Stimulated activated CD4-positive, alpha-beta T cell treated with anti-CD3 and anti-CD28 coated beads, Interleukin-4, amount 100 ng/mL, for 48 hours (primary cell): ENCODE results near the gene EXOSC5.
"Not testable (repeated sequence)": the region's sequence is repeated elsewhere in the genome, so short reads cannot be mapped to it uniquely, and the experiment has no call there.

Experiments used
- DNase-seq, 2 donors: peaks; one replicate each; pipeline ENCODE4 v3.0.0-alpha.2; 2020; ENCODE audit warnings: low read depth in 2 of 2

The EXOSC5 gene

GRCh38 chr19:41346916-41347315, 50.2 kb downstream of the EXOSC5 start:
- not testable (repeated sequence) for DNase-seq

GRCh38 chr19:41344162-41344561, 53.0 kb downstream of the EXOSC5 start:
- DNase-seq: no peak

GRCh38 chr19:41341669-41342490, 55.3 kb downstream of the EXOSC5 start:
- DNase-seq: no peak

GRCh38 chr19:41339936-41340335, 57.2 kb downstream of the EXOSC5 start:
- DNase-seq: no peak
